MM.1S (cell line): ENCODE results near the gene CSF1.

Experiments used
- EZH2 ChIP-seq: fragments of 300-600 bp; sonication (generic); optimal IDR thresholded peaks from 2 replicates; pipeline ENCODE3; 2017; ENCODE audit warnings: low read depth, mild to moderate bottlenecking, antibody characterized with exemption, low read length, mixed read lengths
- EZH2phosphoT487 ChIP-seq: fragments of 300-600 bp; sonication (generic); IDR thresholded peaks from 2 replicates; pipeline ENCODE4 v1.6.1; 2018; ENCODE audit warnings: antibody characterized with exemption, low read length
- TF ChIP-seq, protein P1 (sequence below): fragments of 300-600 bp; sonication (generic); IDR thresholded peaks from 2 replicates; pipeline ENCODE4 v1.5.1; 2016; ENCODE audit warnings: antibody characterized with exemption, low read length, mixed read lengths

DNA sequence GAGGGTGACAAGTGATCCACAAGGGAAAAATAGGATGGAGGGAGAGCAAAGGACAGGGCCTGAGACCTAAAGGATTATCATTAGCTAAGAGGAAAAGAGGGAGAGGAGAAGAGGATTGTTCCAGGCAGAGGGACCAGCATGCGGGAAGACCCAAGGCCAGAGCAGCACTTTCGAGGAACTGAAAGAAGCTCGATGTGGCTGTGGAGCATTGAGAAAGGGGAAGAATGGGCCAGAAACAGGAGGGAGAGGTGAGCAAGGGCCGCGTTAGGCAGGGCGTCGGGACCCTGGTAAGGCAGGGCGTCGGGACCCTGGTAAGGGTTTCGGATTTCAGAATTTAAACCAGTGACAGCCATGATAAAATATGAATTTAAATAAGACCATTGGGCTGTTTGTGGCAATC lies 22.8 kb upstream of the CSF1 start:
- TF ChIP-seq EZH2phosphoT487 = no peak
- TF ChIP-seq, protein P1, sequence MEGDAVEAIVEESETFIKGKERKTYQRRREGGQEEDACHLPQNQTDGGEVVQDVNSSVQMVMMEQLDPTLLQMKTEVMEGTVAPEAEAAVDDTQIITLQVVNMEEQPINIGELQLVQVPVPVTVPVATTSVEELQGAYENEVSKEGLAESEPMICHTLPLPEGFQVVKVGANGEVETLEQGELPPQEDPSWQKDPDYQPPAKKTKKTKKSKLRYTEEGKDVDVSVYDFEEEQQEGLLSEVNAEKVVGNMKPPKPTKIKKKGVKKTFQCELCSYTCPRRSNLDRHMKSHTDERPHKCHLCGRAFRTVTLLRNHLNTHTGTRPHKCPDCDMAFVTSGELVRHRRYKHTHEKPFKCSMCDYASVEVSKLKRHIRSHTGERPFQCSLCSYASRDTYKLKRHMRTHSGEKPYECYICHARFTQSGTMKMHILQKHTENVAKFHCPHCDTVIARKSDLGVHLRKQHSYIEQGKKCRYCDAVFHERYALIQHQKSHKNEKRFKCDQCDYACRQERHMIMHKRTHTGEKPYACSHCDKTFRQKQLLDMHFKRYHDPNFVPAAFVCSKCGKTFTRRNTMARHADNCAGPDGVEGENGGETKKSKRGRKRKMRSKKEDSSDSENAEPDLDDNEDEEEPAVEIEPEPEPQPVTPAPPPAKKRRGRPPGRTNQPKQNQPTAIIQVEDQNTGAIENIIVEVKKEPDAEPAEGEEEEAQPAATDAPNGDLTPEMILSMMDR = no peak
- no peak for TF ChIP-seq EZH2
